PFSK-1 (cell line): Measurements from ENCODE around the gene KCNJ9.

Source experiments
- FOXP2 ChIP-seq: optimal IDR thresholded peaks from 2 replicates; pipeline ENCODE3; 2011; ENCODE audit warnings: borderline replicate concordance, control low read depth, inconsistent platforms; ENCODE audit not compliant: insufficient read depth; ENCODE audit errors: extremely low read length, extremely low read depth
- POLR2AphosphoS5 ChIP-seq: IDR thresholded peaks from 2 replicates; pipeline ENCODE4 v1.6.1; 2012; ENCODE audit warnings: low read depth, mild to moderate bottlenecking, control low read depth, low read length, moderate library complexity
- SIN3A ChIP-seq: IDR thresholded peaks from 2 replicates; pipeline ENCODE4 v1.6.1; 2012; ENCODE audit warnings: mild to moderate bottlenecking, low read length, moderate library complexity, borderline replicate concordance; ENCODE audit not compliant: insufficient read depth
- TAF1 ChIP-seq: IDR thresholded peaks from 2 replicates; pipeline ENCODE4 v1.6.1; 2012; ENCODE audit warnings: low read length, control low read depth, borderline replicate concordance; ENCODE audit not compliant: insufficient read depth
- TF ChIP-seq, protein P1 (sequence below), 2 experiments: IDR thresholded peaks; 2 replicates each; pipeline versions ENCODE4 v1.6.1 to v1.8.0; 2011 to 2012; ENCODE audit warnings: low read depth in 2 of 2, low read length in 2 of 2, control low read depth in 1 of 2, inconsistent platforms in 1 of 2, mild to moderate bottlenecking in 1 of 2, moderate library complexity in 1 of 2; ENCODE audit not compliant: insufficient read depth in 1 of 2

KCNJ9 gene

DNA sequence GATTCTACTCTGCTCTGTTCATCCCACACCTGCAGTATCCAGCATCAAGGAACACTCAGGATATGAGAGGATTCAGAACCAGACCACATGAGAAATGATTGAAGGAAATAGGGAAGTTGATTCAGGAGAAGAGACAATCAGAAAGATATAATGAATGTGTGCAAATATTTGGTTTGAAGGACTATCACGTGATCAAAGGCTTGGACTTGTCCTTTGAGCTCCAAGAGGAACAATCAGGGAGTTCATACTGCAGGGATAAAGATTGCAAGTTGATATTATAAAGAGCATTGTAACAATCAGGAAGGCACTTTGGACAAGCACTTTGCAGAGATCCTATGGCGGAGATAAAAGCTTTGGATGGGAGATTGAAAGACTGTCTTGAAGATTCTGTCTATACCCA is 35.7 kb upstream of the KCNJ9 start:
- TF ChIP-seq FOXP2: no peak
- TF ChIP-seq SIN3A: no peak
- TF ChIP-seq POLR2AphosphoS5: no peak
- TF ChIP-seq TAF1: no peak
- TF ChIP-seq, protein P1, sequence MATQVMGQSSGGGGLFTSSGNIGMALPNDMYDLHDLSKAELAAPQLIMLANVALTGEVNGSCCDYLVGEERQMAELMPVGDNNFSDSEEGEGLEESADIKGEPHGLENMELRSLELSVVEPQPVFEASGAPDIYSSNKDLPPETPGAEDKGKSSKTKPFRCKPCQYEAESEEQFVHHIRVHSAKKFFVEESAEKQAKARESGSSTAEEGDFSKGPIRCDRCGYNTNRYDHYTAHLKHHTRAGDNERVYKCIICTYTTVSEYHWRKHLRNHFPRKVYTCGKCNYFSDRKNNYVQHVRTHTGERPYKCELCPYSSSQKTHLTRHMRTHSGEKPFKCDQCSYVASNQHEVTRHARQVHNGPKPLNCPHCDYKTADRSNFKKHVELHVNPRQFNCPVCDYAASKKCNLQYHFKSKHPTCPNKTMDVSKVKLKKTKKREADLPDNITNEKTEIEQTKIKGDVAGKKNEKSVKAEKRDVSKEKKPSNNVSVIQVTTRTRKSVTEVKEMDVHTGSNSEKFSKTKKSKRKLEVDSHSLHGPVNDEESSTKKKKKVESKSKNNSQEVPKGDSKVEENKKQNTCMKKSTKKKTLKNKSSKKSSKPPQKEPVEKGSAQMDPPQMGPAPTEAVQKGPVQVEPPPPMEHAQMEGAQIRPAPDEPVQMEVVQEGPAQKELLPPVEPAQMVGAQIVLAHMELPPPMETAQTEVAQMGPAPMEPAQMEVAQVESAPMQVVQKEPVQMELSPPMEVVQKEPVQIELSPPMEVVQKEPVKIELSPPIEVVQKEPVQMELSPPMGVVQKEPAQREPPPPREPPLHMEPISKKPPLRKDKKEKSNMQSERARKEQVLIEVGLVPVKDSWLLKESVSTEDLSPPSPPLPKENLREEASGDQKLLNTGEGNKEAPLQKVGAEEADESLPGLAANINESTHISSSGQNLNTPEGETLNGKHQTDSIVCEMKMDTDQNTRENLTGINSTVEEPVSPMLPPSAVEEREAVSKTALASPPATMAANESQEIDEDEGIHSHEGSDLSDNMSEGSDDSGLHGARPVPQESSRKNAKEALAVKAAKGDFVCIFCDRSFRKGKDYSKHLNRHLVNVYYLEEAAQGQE (IDR thresholded peaks at IDR 0.05; ENCODE audit: insufficient read depth in 1 of 2, low read depth in 2 of 2, low read length in 2 of 2): no peak

DNA sequence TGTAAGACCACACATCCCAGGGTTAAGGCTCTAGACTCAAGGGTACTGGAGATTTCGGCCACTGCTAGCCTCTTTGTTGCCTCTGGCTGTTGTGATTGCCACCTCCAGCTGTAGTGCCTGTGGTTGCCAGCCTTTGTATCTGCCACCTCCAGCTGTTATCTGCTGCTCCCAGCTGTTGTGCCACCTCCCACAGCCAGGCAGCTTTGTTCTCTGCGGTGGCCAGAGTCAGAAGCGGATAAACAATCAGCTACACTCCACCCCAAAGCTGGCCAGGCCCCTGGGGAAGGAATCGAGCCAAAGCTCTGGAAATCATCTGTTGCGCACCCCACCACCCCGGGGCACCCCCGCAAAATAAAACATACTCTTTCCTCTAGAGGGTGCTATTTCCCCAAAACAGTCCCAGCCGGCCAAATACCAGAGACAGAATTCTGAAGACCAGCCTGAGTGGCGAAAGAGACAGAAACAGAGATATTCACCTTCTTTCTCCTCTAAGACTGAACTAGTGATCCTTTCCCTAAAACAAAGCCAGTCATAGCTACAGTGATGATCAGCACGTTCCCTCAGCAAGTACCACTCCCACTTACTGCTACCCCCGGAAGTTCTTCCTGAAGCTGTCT is 34.7 kb upstream of the KCNJ9 start:
- no peak for TF ChIP-seq POLR2AphosphoS5
- no peak for TF ChIP-seq TAF1
- TF ChIP-seq FOXP2: no peak
- TF ChIP-seq, protein P1 (IDR thresholded peaks at IDR 0.05; ENCODE audit: insufficient read depth in 1 of 2, low read depth in 2 of 2, low read length in 2 of 2): no peak
- TF ChIP-seq SIN3A: no peak

DNA sequence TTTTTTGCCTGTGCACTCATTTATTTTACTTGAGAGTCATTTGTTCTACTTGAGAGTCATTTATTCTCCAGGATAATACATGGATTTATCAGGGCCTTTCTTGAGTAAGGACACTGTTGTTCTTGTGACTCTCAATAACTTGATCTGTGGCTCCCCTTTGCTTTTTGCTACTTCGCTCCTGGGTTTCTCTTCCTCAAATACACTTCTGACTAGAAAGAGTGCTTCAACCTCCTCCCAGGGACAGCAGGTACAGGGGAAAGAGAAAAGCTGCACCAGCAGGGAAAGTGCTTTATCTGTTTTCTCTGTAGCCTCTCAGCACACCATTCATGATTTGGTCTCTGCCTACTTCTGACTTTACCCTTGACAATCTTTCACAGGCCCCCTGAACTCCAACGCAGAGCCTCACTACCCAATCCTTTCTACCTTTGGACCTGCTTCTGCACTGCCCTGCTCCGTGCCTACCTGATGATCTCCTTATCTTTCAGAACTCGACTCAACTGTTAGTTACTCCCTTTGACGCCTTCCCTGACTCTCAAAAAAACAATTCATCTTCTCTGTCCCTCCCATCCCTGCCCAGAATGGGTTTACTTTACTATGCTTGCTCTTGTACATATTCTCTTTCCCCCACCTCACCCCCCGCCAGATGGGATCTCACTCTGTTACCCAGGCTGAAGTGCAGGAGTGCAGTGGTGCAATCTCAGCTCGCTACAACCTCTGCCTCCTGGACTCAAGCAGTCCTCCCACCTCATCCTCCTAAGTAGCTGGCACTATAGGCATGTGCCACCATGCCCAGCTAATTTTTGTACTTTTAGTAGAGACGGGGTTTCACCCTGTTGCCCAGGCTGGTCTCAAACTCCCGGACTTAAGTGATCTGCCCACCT is 34.0 kb upstream of the KCNJ9 start:
- no peak for TF ChIP-seq FOXP2
- no peak for TF ChIP-seq POLR2AphosphoS5
- no peak for TF ChIP-seq SIN3A
- TF ChIP-seq, protein P1 (IDR thresholded peaks at IDR 0.05; ENCODE audit: insufficient read depth in 1 of 2, low read depth in 2 of 2, low read length in 2 of 2): no peak
- TF ChIP-seq TAF1: no peak

DNA sequence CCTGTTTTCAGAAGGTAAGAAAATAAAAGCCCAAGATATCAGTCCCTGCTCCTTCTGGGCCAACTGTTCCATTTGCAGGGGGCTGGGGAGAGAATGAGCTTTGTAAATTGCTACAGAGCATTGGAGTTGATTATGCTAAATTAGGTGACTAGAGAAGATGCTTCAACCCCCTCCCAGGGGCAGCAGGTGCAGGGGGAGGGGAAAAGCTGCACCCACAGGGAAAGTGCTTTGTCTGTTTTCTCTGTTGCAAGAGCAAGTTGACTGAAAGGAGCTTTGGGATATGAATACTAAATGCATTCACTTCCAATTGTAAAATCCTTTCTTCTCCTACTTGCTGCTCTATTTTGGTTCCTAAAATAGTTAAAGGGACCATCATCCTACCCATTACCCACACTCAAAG is 33.0 kb upstream of the KCNJ9 start:
- TF ChIP-seq TAF1 (no peak), FOXP2 (no peak), POLR2AphosphoS5 (no peak), SIN3A (no peak)
- TF ChIP-seq, protein P1 (IDR thresholded peaks at IDR 0.05; ENCODE audit: insufficient read depth in 1 of 2, low read depth in 2 of 2, low read length in 2 of 2): no peak
